HAP-1 (cell line): Measurements from ENCODE around the gene RFWD3.
A peak's percentile ranks its signal among the peaks of the same experiment; 100 is the strongest.

ENCODE experiments used
- DNase-seq, 2 experiments: peaks; one replicate each; pipeline ENCODE4 v3.0.0-alpha.2; 2016 to 2020; ENCODE audit warnings: low spot score in 2 of 2
- H3K27me3 ChIP-seq: fragments of 250-450 bp; sonication (Bioruptor Pico); 2 replicates; pipeline ENCODE4 v1.5.1; 2020; ENCODE audit warnings: low read depth, mild to moderate bottlenecking, moderate library complexity
- H3K36me3 ChIP-seq: fragments of 250-450 bp; sonication (Bioruptor Pico); replicated peaks from 2 replicates; pipeline ENCODE4 v1.5.1; 2020; ENCODE audit warnings: mild to moderate bottlenecking
- H3K4me1 ChIP-seq: fragments of 250-450 bp; sonication (Bioruptor Pico); 2 replicates; pipeline ENCODE4 v1.5.1; 2020; ENCODE audit warnings: mild to moderate bottlenecking
- H3K4me3 ChIP-seq: fragments of 250-450 bp; sonication (Bioruptor Pico); 2 replicates; pipeline ENCODE4 v1.5.1; 2020; ENCODE audit warnings: mild to moderate bottlenecking, moderate library complexity
- H3K9me3 ChIP-seq: fragments of 250-450 bp; sonication (Bioruptor Pico); 2 replicates; pipeline ENCODE4 v1.5.1; 2020; ENCODE audit warnings: mild to moderate bottlenecking, moderate library complexity
- in situ Hi-C: fragments of 300-500 bp; cut with MboI; formaldehyde crosslinking; loops from 3 replicates; pipeline ENCODE4 v1.14.3; 2020; ENCODE audit warnings: low sequenced_read_pairs, inconsistent platforms, mixed read lengths

The RFWD3 gene

GRCh38 chr16:74601126-74601871, 65.4 kb downstream of the RFWD3 start:
- DNase-seq: no peak
- Histone ChIP-seq H3K4me3 (no peak overlapping the region), H3K9me3 (no peaks in the 10 kb centered on the region), H3K36me3 (peaks cover 6% of the 10 kb centered on the region; the same call in 1 of the 2 replicates), H3K4me1 (peaks cover 15% of the 10 kb centered on the region), H3K27me3 (no peaks in the 10 kb centered on the region)
- in situ Hi-C loops: no loop called here

DNA sequence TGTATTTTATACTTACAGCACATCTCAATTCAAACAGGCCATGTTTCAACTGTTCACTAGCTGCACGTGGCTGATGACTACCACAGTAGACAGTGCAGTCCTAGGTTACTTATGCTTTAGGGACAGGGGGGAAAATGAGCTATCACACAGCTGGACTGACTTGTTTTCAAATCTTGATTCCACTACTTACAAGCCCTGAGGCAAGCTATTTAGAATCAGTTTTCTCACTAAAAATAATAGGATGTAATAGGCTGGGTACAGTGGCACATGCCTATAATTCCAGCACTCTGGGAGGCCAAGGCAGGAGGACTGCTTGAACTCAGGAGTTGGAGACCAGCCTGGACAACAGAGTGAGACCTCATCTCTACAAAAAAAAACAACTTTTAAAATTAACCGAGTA, 70.1 kb downstream of the RFWD3 start:
- peaks cover 9% of the 10 kb centered on the region; the same call in 1 of the 2 replicates for H3K36me3 ChIP-seq
- no peak overlapping the region for H3K4me3 ChIP-seq
- H3K27me3 ChIP-seq: no peaks in the 10 kb centered on the region
- in situ Hi-C loops: no loop called here
- DNase-seq: no peak
- no peaks in the 10 kb centered on the region for H3K9me3 ChIP-seq
- peaks cover 17% of the 10 kb centered on the region for H3K4me1 ChIP-seq

DNA sequence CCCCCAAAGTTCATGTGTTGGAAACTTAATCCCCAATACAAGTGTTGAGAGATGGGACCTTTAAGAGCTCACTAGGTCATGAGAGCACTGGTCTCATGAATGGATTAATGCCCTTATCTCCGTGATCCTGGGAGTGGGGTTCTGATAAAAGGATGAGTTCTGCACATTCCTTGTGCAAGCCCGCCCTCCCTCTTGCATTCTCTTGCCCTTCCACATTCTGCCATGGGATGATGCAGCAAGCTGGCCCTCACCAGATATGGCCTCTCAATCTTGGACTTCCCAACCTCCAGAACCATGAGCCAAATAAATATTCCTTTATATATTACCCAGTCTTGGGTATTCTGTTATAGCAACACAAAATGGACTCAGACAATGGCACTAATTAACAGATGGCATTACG, 73.8 kb downstream of the RFWD3 start:
- Histone ChIP-seq H3K4me3 (no peak overlapping the region), H3K9me3 (no peaks in the 10 kb centered on the region), H3K4me1 (peaks cover 15% of the 10 kb centered on the region), H3K27me3 (no peaks in the 10 kb centered on the region), H3K36me3 (peaks cover 9% of the 10 kb centered on the region; the same call in 1 of the 2 replicates)
- DNase-seq: no peak
- in situ Hi-C loops: no loop called here

DNA sequence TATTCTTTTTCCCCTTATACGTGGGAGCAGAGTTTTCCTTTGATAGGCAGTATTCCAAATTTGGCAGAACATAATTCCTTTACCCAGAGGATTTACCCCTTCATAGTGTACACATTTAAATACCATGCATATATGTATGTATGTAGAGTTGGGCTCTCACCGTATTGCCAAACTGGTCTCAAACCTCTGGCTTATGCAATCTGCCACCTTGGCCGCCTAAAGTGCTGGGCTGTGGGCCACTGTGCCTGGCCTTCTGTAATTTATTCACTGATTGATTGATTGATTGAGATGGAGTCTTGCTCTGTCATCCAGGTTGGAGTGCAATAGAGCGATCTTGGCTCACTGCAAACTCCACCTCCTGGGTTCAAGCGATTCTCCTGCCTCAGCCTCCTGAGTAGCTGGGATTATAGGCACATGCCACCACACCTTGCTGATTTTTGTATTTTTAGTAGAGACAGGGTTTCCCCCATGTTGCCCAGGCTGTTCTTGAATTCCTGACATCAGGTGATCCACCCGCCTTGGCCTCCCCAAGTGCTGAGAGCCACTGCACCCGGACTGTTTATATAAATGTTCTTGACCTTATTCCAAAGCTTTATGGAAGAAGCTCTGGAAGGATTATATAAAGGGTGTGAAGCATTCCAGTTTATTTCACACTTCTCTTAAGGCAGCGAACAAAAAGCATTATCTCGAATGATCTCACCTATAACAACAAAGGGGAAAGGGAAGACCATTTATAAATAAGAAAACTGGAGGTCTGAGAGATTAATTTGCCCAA, 74.6 kb downstream of the RFWD3 start:
- Histone ChIP-seq H3K4me1 (peaks cover 20% of the 10 kb centered on the region), H3K27me3 (no peaks in the 10 kb centered on the region), H3K36me3 (peaks cover 7% of the 10 kb centered on the region; the same call in 1 of the 2 replicates), H3K9me3 (no peaks in the 10 kb centered on the region), H3K4me3 (no peak overlapping the region)
- in situ Hi-C loops: no loop called here
- DNase-seq: no peak

DNA sequence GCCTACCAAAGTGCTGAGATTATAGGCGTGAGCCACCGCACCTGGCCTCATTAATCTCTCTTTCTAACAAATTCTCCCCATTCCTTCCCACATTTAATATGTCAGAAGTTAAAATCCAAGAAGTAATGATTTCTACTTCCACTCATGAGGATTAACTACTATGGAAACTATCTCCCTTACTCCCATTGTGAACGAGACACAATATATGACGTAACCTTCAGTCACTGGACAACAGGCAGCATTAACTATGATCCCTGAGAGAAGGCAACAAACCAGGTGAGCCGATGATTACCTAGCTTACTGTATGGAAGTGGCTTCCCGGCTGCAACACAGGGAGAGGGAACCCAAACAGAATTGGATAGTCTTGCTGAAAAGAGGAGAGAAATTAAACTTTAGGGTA, 79.7 kb downstream of the RFWD3 start:
- Histone ChIP-seq H3K27me3 (no peaks in the 10 kb centered on the region), H3K9me3 (no peaks in the 10 kb centered on the region), H3K4me1 (peaks cover 18% of the 10 kb centered on the region), H3K36me3 (no peaks in the 10 kb centered on the region; the same call in 1 of the 2 replicates), H3K4me3 (no peak overlapping the region)
- DNase-seq: peak in 1 of 2 experiments; percentile 66
- in situ Hi-C loops: no loop called here

- Histone ChIP-seq H3K4me1 (peaks cover 18% of the 10 kb centered on the region), H3K36me3 (no peaks in the 10 kb centered on the region; the same call in 1 of the 2 replicates), H3K27me3 (no peaks in the 10 kb centered on the region), H3K9me3 (no peaks in the 10 kb centered on the region), H3K4me3 (no peak overlapping the region)
- no peak for DNase-seq
- in situ Hi-C loops: no loop called here
Observed at GRCh38 chr16:74585846-74586443, 80.7 kb downstream of the RFWD3 start.

- in situ Hi-C loops: no loop called here
- Histone ChIP-seq H3K4me1 (peaks cover 18% of the 10 kb centered on the region), H3K9me3 (no peaks in the 10 kb centered on the region), H3K36me3 (no peaks in the 10 kb centered on the region; the same call in 1 of the 2 replicates), H3K27me3 (no peaks in the 10 kb centered on the region), H3K4me3 (no peak overlapping the region)
- no peak for DNase-seq
Observed at GRCh38 chr16:74583926-74584666, 82.6 kb downstream of the RFWD3 start.

- H3K4me3 ChIP-seq: no peak overlapping the region
- no peaks in the 10 kb centered on the region for H3K27me3 ChIP-seq
- peaks cover 29% of the 10 kb centered on the region for H3K4me1 ChIP-seq
- DNase-seq: no peak
- no peaks in the 10 kb centered on the region for H3K9me3 ChIP-seq
- no peaks in the 10 kb centered on the region; the same call in 1 of the 2 replicates for H3K36me3 ChIP-seq
- in situ Hi-C loops: no loop called here
Observed at GRCh38 chr16:74582970-74583369, 83.7 kb downstream of the RFWD3 start.

GRCh38 chr16:74580833-74581232, 85.8 kb downstream of the RFWD3 start:
- in situ Hi-C loops: no loop called here
- Histone ChIP-seq H3K4me3 (no peak overlapping the region), H3K36me3 (no peaks in the 10 kb centered on the region; the same call in 1 of the 2 replicates), H3K27me3 (no peaks in the 10 kb centered on the region), H3K9me3 (no peaks in the 10 kb centered on the region), H3K4me1 (peaks cover 17% of the 10 kb centered on the region)
- no peak for DNase-seq

DNA sequence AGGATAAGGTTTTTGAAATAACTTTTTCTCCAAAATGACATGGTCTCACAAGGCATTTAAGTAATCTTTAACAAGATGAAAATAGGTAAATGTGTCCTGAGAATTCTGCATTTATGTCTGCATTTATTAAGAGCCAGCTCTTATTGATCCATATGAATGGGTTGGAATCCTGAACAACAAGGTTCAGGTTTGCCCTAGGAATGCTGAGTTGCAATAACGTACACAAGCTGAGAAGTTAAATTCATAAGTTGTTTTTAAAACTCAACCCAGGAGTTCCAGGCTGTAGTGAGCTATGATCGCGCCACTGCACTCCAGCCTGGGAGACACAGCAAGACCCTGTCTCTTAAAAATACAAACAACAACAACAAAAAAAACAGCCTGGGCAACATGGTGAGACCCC, 87.8 kb downstream of the RFWD3 start:
- Histone ChIP-seq H3K9me3 (no peaks in the 10 kb centered on the region), H3K4me3 (no peak overlapping the region), H3K36me3 (no peaks in the 10 kb centered on the region; the same call in 1 of the 2 replicates), H3K4me1 (peaks cover 13% of the 10 kb centered on the region), H3K27me3 (no peaks in the 10 kb centered on the region)
- in situ Hi-C loops: no loop called here
- DNase-seq: no peak

DNA sequence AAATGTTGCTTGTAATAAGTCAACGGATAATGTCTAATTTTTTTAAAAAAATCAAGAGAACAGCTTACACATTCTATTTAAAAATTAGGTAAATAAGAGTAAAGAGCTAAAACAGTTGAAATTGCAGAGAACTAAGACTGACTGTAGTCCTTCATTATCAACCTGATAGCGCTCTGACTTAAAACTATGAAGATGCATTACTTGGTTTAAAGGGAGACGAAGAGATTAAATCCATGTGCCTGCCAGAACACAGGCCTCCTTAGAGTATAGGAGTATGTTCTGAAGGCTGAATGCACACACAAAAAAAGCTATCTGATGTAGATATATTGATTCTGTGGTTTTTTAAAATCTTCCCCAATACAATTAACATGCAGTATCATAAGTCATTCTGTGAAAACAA, 88.2 kb downstream of the RFWD3 start:
- Histone ChIP-seq H3K36me3 (no peaks in the 10 kb centered on the region; the same call in 1 of the 2 replicates), H3K4me3 (no peak overlapping the region), H3K27me3 (no peaks in the 10 kb centered on the region), H3K4me1 (peaks cover 13% of the 10 kb centered on the region), H3K9me3 (no peaks in the 10 kb centered on the region)
- in situ Hi-C loops: no loop called here
- no peak for DNase-seq

DNA sequence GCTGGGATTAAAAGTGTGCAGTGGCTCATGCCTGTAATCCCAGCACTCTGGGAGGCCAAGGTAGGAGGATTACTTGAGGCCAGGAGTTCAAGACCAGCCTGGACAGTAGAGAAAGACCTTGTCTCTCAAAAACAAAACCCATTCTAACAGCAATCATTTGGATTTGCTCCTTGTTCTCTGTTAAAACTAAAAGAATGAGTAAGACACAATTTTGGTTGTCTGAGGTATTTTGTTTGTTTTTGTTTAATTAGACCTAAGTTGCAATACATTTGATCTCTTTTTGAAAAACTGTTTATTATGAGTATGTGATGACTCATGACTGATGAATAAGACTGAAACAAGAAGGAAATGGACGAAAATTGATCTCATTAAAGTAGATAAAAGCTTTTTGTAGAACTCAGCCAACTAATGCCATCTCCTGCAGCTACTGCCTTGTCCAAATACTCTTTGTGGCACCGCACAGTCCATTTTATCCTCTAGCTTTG, 88.8 kb downstream of the RFWD3 start:
- peaks cover 13% of the 10 kb centered on the region for H3K4me1 ChIP-seq
- H3K9me3 ChIP-seq: no peaks in the 10 kb centered on the region
- DNase-seq: peak in 1 of 2 experiments; percentile 11
- in situ Hi-C loops: no loop called here
- no peaks in the 10 kb centered on the region for H3K27me3 ChIP-seq
- H3K36me3 ChIP-seq: no peaks in the 10 kb centered on the region; the same call in 1 of the 2 replicates
- H3K4me3 ChIP-seq: no peak overlapping the region
